IPS-NIHi7 (cell line): Measurements from ENCODE around the gene HBA1.
A peak's percentile ranks its signal among the peaks of the same experiment; 100 is the strongest.
"Not testable (repeated sequence)": the region's sequence is repeated elsewhere in the genome, so short reads cannot be mapped to it uniquely, and the experiment has no call there.

Experiments used
- DNase-seq: peaks from one replicate; pipeline ENCODE4 v3.0.0; 2012; ENCODE audit warnings: mixed read lengths; ENCODE audit errors: extremely low spot score

HBA1 gene

GRCh38 chr16:175011-175949 is 1.2 kb upstream of the HBA1 start:
- no peak for DNase-seq

- not testable (repeated sequence) for DNase-seq
Observed at GRCh38 chr16:176006-176405, 474 bp upstream of the HBA1 start.

- no peak for DNase-seq
Observed at GRCh38 chr16:177394-177822, 928 bp downstream of the HBA1 start.

- no peak for DNase-seq
Observed at GRCh38 chr16:177981-178667, 1.6 kb downstream of the HBA1 start.

- DNase-seq = no peak
Observed at GRCh38 chr16:178668-179015, 2.2 kb downstream of the HBA1 start.

GRCh38 chr16:179211-180092 is 3.0 kb downstream of the HBA1 start:
- no peak for DNase-seq

GRCh38 chr16:180101-180675 is 3.7 kb downstream of the HBA1 start, which contains the start of gene HBQ1:
Gene HBQ1 (plus strand): TSS chr16:180459. CDS start chr16:180487, 28 bp downstream.
- peak; percentile 83 for DNase-seq

- DNase-seq = peak; percentile 94
Observed at GRCh38 chr16:180681-181564, 4.4 kb downstream of the HBA1 start.

- DNase-seq = no peak
Observed at GRCh38 chr16:181565-182021, 5.1 kb downstream of the HBA1 start.

GRCh38 chr16:183005-183404 is 6.5 kb downstream of the HBA1 start:
- no peak for DNase-seq

GRCh38 chr16:185213-185612 is 8.7 kb downstream of the HBA1 start:
- DNase-seq = no peak

- DNase-seq = no peak
Observed at GRCh38 chr16:185691-186090, 9.2 kb downstream of the HBA1 start.

- no peak for DNase-seq
Observed at GRCh38 chr16:187330-187729, 10.8 kb downstream of the HBA1 start.

- peak; percentile 30 for DNase-seq
Observed at GRCh38 chr16:188674-189073, 12.2 kb downstream of the HBA1 start.

GRCh38 chr16:189604-190186 is 13.2 kb downstream of the HBA1 start:
- DNase-seq = no peak

GRCh38 chr16:191831-192230 is 15.4 kb downstream of the HBA1 start:
- no peak for DNase-seq

GRCh38 chr16:192686-193085 is 16.2 kb downstream of the HBA1 start:
- no peak for DNase-seq

- DNase-seq = no peak
Observed at GRCh38 chr16:193441-193840, 17.0 kb downstream of the HBA1 start.

GRCh38 chr16:194516-194915 is 18.0 kb downstream of the HBA1 start:
- no peak for DNase-seq

- no peak for DNase-seq
Observed at GRCh38 chr16:200388-200787, 23.9 kb downstream of the HBA1 start.
